Activated T-helper 1 cell treated with Interleukin-2 at 50 U/mL for 16 hours (primary cell): ENCODE data around the gene SALL3.
"Not testable (repeated sequence)": the region's sequence is repeated elsewhere in the genome, so short reads cannot be mapped to it uniquely, and the experiment has no call there.

Source experiments
- DNase-seq: peaks from one replicate; pipeline ENCODE4 v3.0.0-alpha.2; 2020; ENCODE audit warnings: low read depth

The SALL3 gene

GRCh38 chr18:78979730-78980278 lies at the start of gene SALL3:
Gene SALL3, plus strand, starts transcription at chr18:78979818. Its CDS starts 457 bp downstream, at chr18:78980275.
- no peak for DNase-seq

- no peak for DNase-seq
Observed at GRCh38 chr18:78932281-78932680, 47.3 kb upstream of the SALL3 start.

- no peak for DNase-seq
Observed at GRCh38 chr18:78934003-78934402, 45.6 kb upstream of the SALL3 start.

GRCh38 chr18:78934551-78935225 lies 44.9 kb upstream of the SALL3 start:
- no peak for DNase-seq

GRCh38 chr18:78935406-78935805 lies 44.2 kb upstream of the SALL3 start:
- no peak for DNase-seq

GRCh38 chr18:78936251-78937005 lies 43.2 kb upstream of the SALL3 start:
- DNase-seq: no peak

- DNase-seq: no peak
Observed at GRCh38 chr18:78937166-78937565, 42.5 kb upstream of the SALL3 start.

- no peak for DNase-seq
Observed at GRCh38 chr18:78939105-78939504, 40.5 kb upstream of the SALL3 start.

- no peak for DNase-seq
Observed at GRCh38 chr18:78939734-78940494, 39.7 kb upstream of the SALL3 start.

GRCh38 chr18:78942236-78942635 lies 37.4 kb upstream of the SALL3 start:
- not testable (repeated sequence) for DNase-seq

- DNase-seq: no peak
Observed at GRCh38 chr18:78945628-78946027, 34.0 kb upstream of the SALL3 start.

GRCh38 chr18:78947291-78947690 lies 32.3 kb upstream of the SALL3 start:
- DNase-seq: no peak

GRCh38 chr18:78948221-78948620 lies 31.4 kb upstream of the SALL3 start:
- DNase-seq: no peak

GRCh38 chr18:78948707-78949106 lies 30.9 kb upstream of the SALL3 start:
- no peak for DNase-seq

- no peak for DNase-seq
Observed at GRCh38 chr18:78949216-78949615, 30.4 kb upstream of the SALL3 start.

- DNase-seq: no peak
Observed at GRCh38 chr18:78950386-78950785, 29.2 kb upstream of the SALL3 start.

GRCh38 chr18:78953566-78953965 lies 26.1 kb upstream of the SALL3 start:
- no peak for DNase-seq

GRCh38 chr18:78955051-78955450 lies 24.6 kb upstream of the SALL3 start:
- DNase-seq: no peak

GRCh38 chr18:78957140-78957539 lies 22.5 kb upstream of the SALL3 start:
- DNase-seq: no peak

- no peak for DNase-seq
Observed at GRCh38 chr18:78960709-78961108, 18.9 kb upstream of the SALL3 start.

- no peak for DNase-seq
Observed at GRCh38 chr18:78962098-78962497, 17.5 kb upstream of the SALL3 start.

- not testable (repeated sequence) for DNase-seq
Observed at GRCh38 chr18:78964727-78965126, 14.9 kb upstream of the SALL3 start.

- no peak for DNase-seq
Observed at GRCh38 chr18:78965260-78965659, 14.4 kb upstream of the SALL3 start.
